C1 segment of cervical spinal cord (tissue), 14 donors: Measurements from ENCODE around the gene EIF4G1.

Experiments
- DNase-seq, 14 donors: peaks; one replicate each; lab custom pipeline; 2025; lab: John Stamatoyannopoulos, UW

The EIF4G1 gene

GRCh38 chr3:184306341-184306972 lies 7.9 kb upstream of the EIF4G1 start:
- DNase-seq, result no peak

DNA sequence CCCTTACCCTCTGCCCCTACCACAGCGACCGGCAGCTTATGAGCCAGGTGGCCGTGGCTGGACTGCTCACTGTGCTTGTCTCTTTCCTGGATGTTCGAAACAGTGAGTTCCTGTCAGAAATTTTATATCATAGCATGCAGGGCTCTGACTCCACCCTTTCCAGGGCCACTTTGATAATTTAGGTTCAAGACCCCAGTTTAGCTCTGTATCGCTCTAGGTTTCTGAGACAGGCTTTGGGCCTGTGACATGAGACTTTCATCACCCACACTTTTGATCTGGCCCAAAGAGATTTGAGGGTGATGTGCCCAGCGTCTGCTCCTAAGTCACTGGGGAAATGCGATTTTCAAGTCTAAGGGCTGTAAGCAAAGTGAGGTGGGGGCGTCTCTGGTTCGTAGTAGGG lies 6.5 kb upstream of the EIF4G1 start:
- DNase-seq, result no peak

GRCh38 chr3:184308744-184309143 lies 5.7 kb upstream of the EIF4G1 start:
- no peak for DNase-seq

GRCh38 chr3:184311633-184312032 lies 2.8 kb upstream of the EIF4G1 start:
- no peak for DNase-seq

DNA sequence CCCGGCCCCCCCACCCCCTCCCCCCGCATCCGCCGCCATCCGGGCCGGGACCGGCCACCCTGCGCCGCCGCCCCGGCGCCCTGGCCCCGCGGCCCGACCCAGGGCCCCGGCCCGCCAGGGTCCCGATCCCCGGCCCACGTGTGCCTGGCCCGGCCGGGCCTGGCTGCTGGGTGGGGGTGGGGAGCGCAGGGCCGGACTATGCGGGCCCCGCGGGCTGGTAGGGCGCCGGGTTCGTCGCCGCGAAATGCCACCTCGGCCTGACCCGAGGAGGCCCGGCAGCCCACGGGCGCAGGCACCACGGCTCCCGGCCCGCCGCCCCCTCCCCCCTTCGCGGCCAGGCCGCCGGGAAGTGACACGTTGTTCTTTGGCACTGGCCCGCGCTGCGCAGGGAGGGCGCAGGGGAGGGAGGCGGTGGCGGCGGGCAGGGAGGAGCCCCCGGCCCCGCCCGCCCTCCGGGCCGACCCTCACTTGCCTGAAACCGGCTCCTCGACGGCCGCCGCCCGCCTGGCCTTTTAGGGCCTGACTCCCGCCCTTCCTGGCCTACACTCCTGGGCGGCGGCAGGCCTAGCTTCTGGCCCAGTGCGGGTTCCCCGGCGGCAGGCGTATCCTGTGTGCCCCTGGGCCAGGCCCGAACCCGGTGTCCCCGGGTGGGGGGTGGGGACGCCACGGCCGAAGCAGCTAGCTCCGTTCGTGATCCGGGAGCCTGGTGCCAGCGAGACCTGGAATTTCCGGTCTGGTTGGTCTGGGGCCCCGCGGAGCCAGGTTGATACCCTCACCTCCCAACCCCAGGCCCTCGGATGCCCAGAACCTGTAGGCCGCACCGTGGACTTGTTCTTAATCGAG lies 515 bp downstream of the EIF4G1 start:
- DNase-seq, result peak in 13 of 14 donors; percentile 13 to 83 (median 60)

- DNase-seq, result no peak
These were observed 1.1 kb downstream of the EIF4G1 start for GRCh38 chr3:184315543-184315867.

DNA sequence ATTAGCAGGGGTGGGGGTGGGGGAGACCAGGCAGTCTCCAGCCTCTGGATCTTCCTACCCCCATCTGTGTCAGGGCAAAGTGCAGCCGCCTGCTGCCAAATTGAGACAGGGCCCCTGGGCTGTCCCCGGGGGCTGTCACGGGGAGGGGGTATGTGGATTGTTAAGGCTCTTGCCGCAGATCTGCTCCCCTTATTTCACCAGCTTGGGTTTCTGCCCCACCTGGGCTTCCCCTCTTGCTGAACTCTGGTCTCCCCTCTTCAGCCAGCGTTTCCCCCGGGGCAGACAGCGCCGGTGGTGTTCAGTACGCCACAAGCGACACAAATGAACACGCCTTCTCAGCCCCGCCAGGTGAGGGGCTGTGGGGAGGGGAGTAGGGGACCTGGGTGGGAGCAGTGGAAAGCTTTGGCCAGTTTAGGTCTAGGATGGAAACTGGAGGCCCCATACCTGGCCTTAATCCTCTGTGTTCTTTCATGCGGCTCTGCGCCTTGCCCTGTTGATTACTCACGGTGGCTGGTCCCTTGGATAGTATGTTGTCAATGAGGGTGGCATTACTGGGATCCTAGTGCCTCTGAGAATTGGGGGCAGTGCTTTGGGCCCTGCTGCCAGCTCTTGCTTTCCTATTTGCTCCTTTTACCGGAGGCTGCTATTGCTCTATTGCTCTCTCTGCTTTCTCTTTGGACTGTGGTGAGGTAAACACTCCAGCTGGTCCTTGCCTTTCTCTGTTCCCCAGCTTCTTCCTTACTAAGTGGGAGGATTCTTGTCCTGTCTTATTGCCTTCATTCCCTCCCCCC lies 1.7 kb downstream of the EIF4G1 start:
- peak in 1 of 14 donors; percentile 9 for DNase-seq

DNA sequence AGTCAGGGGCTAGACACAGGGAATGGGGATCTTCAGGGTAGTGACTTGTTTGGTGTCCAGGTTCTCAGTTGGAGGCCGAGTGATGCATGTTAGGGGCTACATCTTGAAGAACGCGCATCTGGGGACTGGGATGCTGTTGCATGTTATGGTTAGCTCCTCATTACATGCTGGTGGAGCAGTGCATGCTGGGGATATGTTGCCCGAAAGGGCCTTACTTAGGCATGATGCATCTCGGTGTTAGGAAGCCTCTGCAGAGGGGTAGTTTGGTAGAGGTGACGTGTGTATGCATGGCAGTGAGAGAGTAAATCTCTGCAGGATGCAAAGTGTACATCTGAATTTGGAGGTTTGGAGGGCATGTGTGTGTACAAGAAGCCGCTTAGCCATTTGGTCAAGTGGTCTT lies 2.4 kb downstream of the EIF4G1 start:
- DNase-seq, result no peak

- no peak for DNase-seq
These were observed 2.8 kb downstream of the EIF4G1 start for GRCh38 chr3:184317201-184317600.

GRCh38 chr3:184320104-184320445 lies 5.7 kb downstream of the EIF4G1 start:
- DNase-seq, result peak; percentile 21 to 94 (median 82)

- DNase-seq, result no peak
These were observed 7.3 kb downstream of the EIF4G1 start for GRCh38 chr3:184321666-184322065.

DNA sequence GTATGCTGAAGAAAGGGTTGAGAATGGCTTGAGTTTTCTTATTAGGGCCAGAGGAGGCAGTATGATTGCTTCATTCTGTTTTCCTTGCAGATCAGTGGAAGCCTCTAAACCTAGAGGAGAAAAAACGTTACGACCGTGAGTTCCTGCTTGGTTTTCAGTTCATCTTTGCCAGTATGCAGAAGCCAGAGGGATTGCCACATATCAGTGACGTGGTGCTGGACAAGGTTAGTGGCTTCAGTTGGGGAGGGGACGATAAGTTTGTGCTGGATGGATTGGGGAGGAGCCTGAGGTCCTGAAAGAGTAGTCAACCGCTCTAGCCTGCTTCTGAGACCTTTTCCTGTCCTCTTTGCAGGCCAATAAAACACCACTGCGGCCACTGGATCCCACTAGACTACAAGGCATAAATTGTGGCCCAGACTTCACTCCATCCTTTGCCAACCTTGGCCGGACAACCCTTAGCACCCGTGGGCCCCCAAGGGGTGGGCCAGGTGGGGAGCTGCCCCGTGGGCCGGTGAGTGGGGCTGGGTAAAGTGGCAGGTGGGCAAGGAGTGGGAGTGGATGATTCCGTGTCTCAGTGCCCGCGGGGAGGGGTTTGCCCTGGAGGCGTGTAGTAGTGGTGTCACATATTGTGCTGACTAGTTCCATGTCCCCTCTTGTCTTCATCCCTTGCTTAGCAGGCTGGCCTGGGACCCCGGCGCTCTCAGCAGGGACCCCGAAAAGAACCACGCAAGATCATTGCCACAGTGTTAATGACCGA lies 8.5 kb downstream of the EIF4G1 start:
- DNase-seq, result no peak

DNA sequence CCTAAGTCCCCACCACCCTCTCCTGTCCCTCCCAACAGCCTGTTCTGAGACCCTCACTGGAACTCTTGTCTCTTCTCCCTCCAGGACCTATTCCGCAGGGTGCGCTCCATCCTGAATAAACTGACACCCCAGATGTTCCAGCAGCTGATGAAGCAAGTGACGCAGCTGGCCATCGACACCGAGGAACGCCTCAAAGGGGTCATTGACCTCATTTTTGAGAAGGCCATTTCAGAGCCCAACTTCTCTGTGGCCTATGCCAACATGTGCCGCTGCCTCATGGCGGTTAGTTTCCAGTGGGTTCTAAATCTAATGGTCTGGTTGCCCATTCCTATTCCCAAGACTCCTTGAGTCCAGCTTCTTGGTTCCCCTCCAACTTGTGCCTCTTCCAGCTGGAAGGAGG lies 9.3 kb downstream of the EIF4G1 start:
- DNase-seq, result no peak

- DNase-seq, result no peak
These were observed 10.9 kb downstream of the EIF4G1 start for GRCh38 chr3:184325269-184325668.

- DNase-seq, result no peak
These were observed 11.4 kb downstream of the EIF4G1 start for GRCh38 chr3:184325715-184326369.

- no peak for DNase-seq
These were observed 12.8 kb downstream of the EIF4G1 start for GRCh38 chr3:184327171-184327570.

GRCh38 chr3:184328516-184328915 lies 14.1 kb downstream of the EIF4G1 start:
- DNase-seq, result no peak

GRCh38 chr3:184332370-184333090 lies 18.1 kb downstream of the EIF4G1 start:
- no peak for DNase-seq

- DNase-seq, result no peak
These were observed 18.8 kb downstream of the EIF4G1 start for GRCh38 chr3:184333190-184333589.

DNA sequence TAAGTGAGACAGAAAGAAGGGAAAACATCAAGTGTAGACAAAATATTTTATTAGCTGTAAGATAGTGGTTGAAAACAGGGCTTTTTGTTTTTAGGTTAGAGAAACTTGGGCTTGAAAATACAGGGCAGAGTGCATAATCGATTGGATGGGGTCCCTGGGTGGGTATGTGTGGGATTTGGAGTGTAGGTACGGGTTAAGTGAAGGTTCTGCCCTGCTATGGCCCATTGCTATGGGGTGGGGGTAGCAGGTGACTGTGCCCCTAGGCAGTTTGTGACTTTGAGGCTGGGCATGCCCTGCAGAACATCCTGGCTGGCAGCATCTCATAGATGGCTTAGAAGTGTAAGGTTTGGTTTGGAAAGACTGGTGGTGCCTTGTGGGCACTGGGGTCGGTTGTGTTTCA lies 19.3 kb downstream of the EIF4G1 start:
- DNase-seq, result no peak
